HCT116 (cell line): Measurements from ENCODE around the gene IL37. TPM values are rescaled to one million over a fixed set of nuclear protein-coding genes. Genes with fewer than 3 reads are reported as not detected.

Experiments used
- ATAC-seq: fragments of 200-7000 bp; cut with Tn5 transposase; 2 replicates; pipeline ENCODE4 v1.9.1; 2020; ENCODE audit warnings: mild to moderate bottlenecking, moderate library complexity
- BruUV-seq: library from RNA; stranded (reverse); fragments of 400-500 nt; replicated peaks from 2 replicates; lab custom pipeline; 2021; lab: Mats Ljungman, UMichigan
- CTCF ChIA-PET: fragments of 300-600 bp; sonication (Branson Sonifier 250); formaldehyde crosslinking; loops from one replicate; lab custom pipeline; 2021; ENCODE audit warnings: antibody characterized with exemption; lab: Charles Lee
- POLR2A ChIA-PET: fragments of 300-600, 350-600 bp; sonication (Branson Sonifier 250); formaldehyde crosslinking; loops from one replicate; lab custom pipeline; 2021; ENCODE audit warnings: antibody characterized with exemption; lab: Charles Lee
- RAD21 ChIA-PET, 2 experiments: fragments of 300-600 bp; sonication (Branson Sonifier 250); formaldehyde crosslinking; loops; one replicate each; lab custom pipeline; 2023; ENCODE audit warnings: low total read pairs in 2 of 2; ENCODE audit not compliant: uncharacterized antibody in 2 of 2, unreplicated experiment in 2 of 2, low non-redundant PET in 1 of 2; lab: Charles Lee
- DNase-seq: peaks from one replicate; pipeline ENCODE4 v3.0.0-alpha.2; 2010; ENCODE audit warnings: low read depth, low spot score
- H2AFZ ChIP-seq: fragments of 200-600 bp; shearing (Covaris generic), sonication (generic); 2 replicates; pipeline ENCODE4 v1.6.1; 2017; ENCODE audit warnings: low read depth, mixed run types, mixed read lengths, antibody characterized with exemption, low read length; ENCODE audit not compliant: poor library complexity, severe bottlenecking
- H3K27ac ChIP-seq: 2 replicates; pipeline ENCODE4 v1.5.1; 2012; ENCODE audit warnings: low read depth, low read length
- H3K27me3 ChIP-seq: fragments of 200-600 bp; sonication (generic); 2 replicates; pipeline ENCODE4 v1.6.1; 2016; ENCODE audit warnings: mixed run types, low read length, mixed read lengths; ENCODE audit not compliant: insufficient read depth
- H3K36me3 ChIP-seq, 2 experiments: fragments of 200-500 bp in 1 of 2; fragments of 200-600 bp in 1 of 2; sonication (Bioruptor generic) in 1 of 2; sonication (generic) in 1 of 2; 2 replicates each; pipeline versions ENCODE4 v1.5.1 to v1.6.1; 2014 to 2016; ENCODE audit warnings: low read length in 2 of 2, inconsistent platforms in 1 of 2, mixed read lengths in 1 of 2, mixed run types in 1 of 2; ENCODE audit not compliant: insufficient read depth in 2 of 2, control insufficient read depth in 1 of 2
- H3K4me1 ChIP-seq, 2 experiments: fragments of 200-600 bp in 1 of 2; sonication (generic) in 1 of 2; 2 replicates each; pipeline versions ENCODE4 v1.5.1 to v1.6.1; 2012 to 2017; ENCODE audit warnings: low read length in 2 of 2, inconsistent platforms in 1 of 2, mild to moderate bottlenecking in 1 of 2, mixed read lengths in 1 of 2, mixed run types in 1 of 2, moderate library complexity in 1 of 2; ENCODE audit not compliant: insufficient read depth in 2 of 2, control insufficient read depth in 1 of 2
- H3K4me2 ChIP-seq: fragments of 200-600 bp; sonication (generic); 2 replicates; pipeline ENCODE4 v1.6.1; 2017; ENCODE audit warnings: mixed run types, low read length, mixed read lengths
- H3K4me3 ChIP-seq, 2 experiments: fragments of 200-600 bp in 1 of 2; sonication (generic) in 1 of 2; replicated peaks in 1 of 2; 2 replicates each; pipeline ENCODE4 v1.5.1; 2011 to 2016; ENCODE audit warnings: low read length in 2 of 2, control low read depth in 1 of 2, low read depth in 1 of 2, mild to moderate bottlenecking in 1 of 2, mixed read lengths in 1 of 2, mixed run types in 1 of 2
- H3K79me2 ChIP-seq: fragments of 200-600 bp; sonication (generic); 2 replicates; pipeline ENCODE4 v1.6.1; 2017; ENCODE audit warnings: mild to moderate bottlenecking, mixed run types, low read length, moderate library complexity, mixed read lengths; ENCODE audit not compliant: insufficient read depth
- H3K9ac ChIP-seq: fragments of 200-600 bp; sonication (generic); 2 replicates; pipeline ENCODE4 v1.6.1; 2016; ENCODE audit warnings: low read length, mixed read lengths
- H3K9me2 ChIP-seq: fragments of 200-600 bp; sonication (generic), shearing (Covaris generic); 2 replicates; pipeline ENCODE4 v1.6.1; 2017; ENCODE audit warnings: mixed run types, mild to moderate bottlenecking, moderate library complexity; ENCODE audit not compliant: insufficient read depth
- H3K9me3 ChIP-seq, 2 experiments: fragments of 200-500 bp in 1 of 2; fragments of 200-600 bp in 1 of 2; sonication (Bioruptor generic) in 1 of 2; sonication (generic) in 1 of 2; 2 replicates each; pipeline ENCODE4 v1.6.1; 2014 to 2017; ENCODE audit warnings: low read length in 2 of 2, mixed read lengths in 2 of 2, inconsistent platforms in 1 of 2, low read depth in 1 of 2, mild to moderate bottlenecking in 1 of 2, mixed run types in 1 of 2, moderate library complexity in 1 of 2; ENCODE audit not compliant: control insufficient read depth in 1 of 2, insufficient read depth in 1 of 2
- H4K20me1 ChIP-seq: fragments of 200-600 bp; sonication (generic), shearing (Covaris generic); 2 replicates; pipeline ENCODE4 v1.6.1; 2017; ENCODE audit warnings: mixed run types, mild to moderate bottlenecking, moderate library complexity; ENCODE audit not compliant: insufficient read depth
- CTCF ChIP-seq, 3 experiments: fragments of 200-600 bp in 1 of 3; sonication (generic) in 1 of 3; IDR thresholded peaks in 2 of 3; conservative IDR thresholded peaks in 1 of 3; 2 replicates each; pipeline ENCODE4 v1.5.1; 2012 to 2017; ENCODE audit warnings: low read depth in 2 of 3, low read length in 2 of 3, antibody characterized with exemption in 1 of 3, borderline replicate concordance in 1 of 3, control low read depth in 1 of 3, mild to moderate bottlenecking in 1 of 3, mixed read lengths in 1 of 3, mixed run types in 1 of 3, moderate library complexity in 1 of 3; ENCODE audit not compliant: insufficient read depth in 1 of 3
- ELF1 ChIP-seq: IDR thresholded peaks from 2 replicates; pipeline ENCODE4 v1.6.1; 2012; ENCODE audit warnings: low read depth, borderline replicate concordance
- EZH2 ChIP-seq: fragments of 200-600 bp; sonication (generic); IDR thresholded peaks from 2 replicates; pipeline ENCODE4 v1.6.1; 2017; ENCODE audit warnings: antibody characterized with exemption, mixed run types
- FOSL1 ChIP-seq: IDR thresholded peaks from 2 replicates; pipeline ENCODE4 v1.6.1; 2012; ENCODE audit warnings: low read depth
- JUND ChIP-seq: IDR thresholded peaks from 2 replicates; pipeline ENCODE4 v1.6.1; 2012
- SRF ChIP-seq: IDR thresholded peaks from 2 replicates; pipeline ENCODE4 v1.6.1; 2012; ENCODE audit warnings: low read depth
- ZBTB33 ChIP-seq: IDR thresholded peaks from 2 replicates; pipeline ENCODE4 v1.6.1; 2011; ENCODE audit warnings: mild to moderate bottlenecking, low read length, moderate library complexity; ENCODE audit not compliant: insufficient replicate concordance; ENCODE audit errors: extremely low read depth
- ZNF274 ChIP-seq: fragments of 200-500 bp; sonication (Bioruptor generic); IDR thresholded peaks from 2 replicates; pipeline ENCODE4 v1.6.1; 2014; ENCODE audit warnings: mild to moderate bottlenecking, low read depth, low read length, inconsistent platforms
- intact Hi-C: fragments of 100-400 bp; cut with micrococcal nuclease; formaldehyde crosslinking; loops from 2 replicates; pipeline ENCODE4 v1.10.0; 2022
- total RNA-seq: library from RNA; stranded (reverse); gene quantifications from one replicate; pipeline ENCODE4 v1.2.1, GENCODE V29; 2021; ENCODE audit not compliant: unreplicated experiment

Gene IL37
- total RNA-seq, 1 experiment from 2014 or later, result not detected

- ATAC-seq, result no peak
Observed at GRCh38 chr2:112921982-112922381, 11.0 kb downstream of the IL37 start.

More at GRCh38 chr2:112921982-112922381, 11.0 kb downstream of the IL37 start:
- no peak overlapping the region for H3K27ac ChIP-seq
- H3K79me2 ChIP-seq, result no peaks in the 10 kb centered on the region
- POLR2A ChIA-PET, result interaction anchor here (0.6 kb wide), 1 partner anchor 22 kb away, joined by 3 read pairs; no protein-coding TSS in a partner anchor
- H3K36me3 ChIP-seq, result no peaks in the 10 kb centered on the region
- H2AFZ ChIP-seq, result no peak overlapping the region
- no peaks in the 10 kb centered on the region for H4K20me1 ChIP-seq
- no peaks in the 10 kb centered on the region for H3K9me2 ChIP-seq
- H3K9me3 ChIP-seq, result no peaks in the 10 kb centered on the region
- DNase-seq, result no peak
- RAD21 ChIA-PET, result no interaction called here
- H3K4me3 ChIP-seq, result no peak overlapping the region
- BruUV-seq, result no TSS peak
- no peaks in the 10 kb centered on the region for H3K27me3 ChIP-seq
- TF ChIP-seq EZH2 (no peak), SRF (no peak), JUND (no peak), CTCF (IDR thresholded peaks at IDR 0.05 in 2 of 3, conservative IDR thresholded peaks at IDR 0.05 in 1 of 3; ENCODE audit: borderline replicate concordance in 1 of 3, insufficient read depth in 1 of 3, low read depth in 2 of 3, low read length in 2 of 3) (no peak), FOSL1 (no peak), ELF1 (no peak), ZBTB33 (no peak), ZNF274 (no peak)
- no peak overlapping the region for H3K4me2 ChIP-seq
- H3K4me1 ChIP-seq, result peaks cover 0 to 16% of the 10 kb centered on the region in 2 experiments; a peak in 2 of 4 replicates
- H3K9ac ChIP-seq, result no peak overlapping the region
- CTCF ChIA-PET, result no interaction called here
- intact Hi-C loops, result no loop called here
